ENCODE results near the gene ZNF764.

The ZNF764 gene

DNA sequence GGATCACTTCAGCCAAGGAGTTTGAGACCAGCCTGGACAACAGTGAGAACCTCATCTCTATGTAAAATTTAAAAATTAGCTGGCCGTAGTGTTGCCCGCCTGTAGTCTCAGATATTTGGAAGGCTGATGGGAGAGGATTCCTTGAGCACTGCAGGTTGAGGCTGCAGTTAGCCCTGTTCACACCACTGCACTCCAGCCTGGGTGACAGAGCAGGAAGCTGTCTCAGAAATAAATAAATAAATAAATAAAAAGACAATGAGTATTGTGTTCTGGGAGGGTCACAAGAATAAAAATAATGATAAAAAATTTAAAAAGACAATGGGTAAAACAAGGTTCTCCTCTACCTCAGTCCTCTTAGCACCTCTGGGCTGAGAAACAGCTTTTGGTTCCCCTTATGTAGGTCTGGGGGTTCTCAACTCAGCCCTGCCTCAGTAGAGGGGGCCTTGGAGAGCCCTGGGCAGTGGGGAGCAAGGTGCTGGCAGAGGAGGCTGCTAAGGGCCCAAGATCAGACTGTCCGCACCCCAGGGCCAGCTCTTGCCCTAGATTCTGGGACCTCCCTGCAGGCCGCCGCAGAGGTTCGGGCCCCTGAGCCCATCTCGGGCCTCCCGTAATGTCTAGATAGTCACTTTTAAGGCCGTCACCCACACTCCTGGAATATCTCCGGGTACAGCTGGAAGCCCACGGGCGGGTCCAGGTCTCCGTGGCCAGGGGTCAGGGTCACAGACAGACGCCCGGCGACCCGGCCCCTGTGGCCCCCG lies 3.4 kb downstream of the ZNF764 start:
- Histone ChIP-seq H3K9me3 (ENCODE audit: insufficient read depth, low read length, severe bottlenecking) (no peaks in the 10 kb centered on the region), H3K4me1 (ENCODE audit: insufficient read depth, low read length) (peaks cover 54% of the 10 kb centered on the region), H3K9ac (ENCODE audit: low read depth, low read length) (no peak overlapping the region), H3K4me3 (ENCODE audit: low read depth in 1 of 2, low read length in 2 of 2) (no peak overlapping the region), H3K4me2 (ENCODE audit: insufficient read depth, low read length) (no peak overlapping the region), H3K27me3 (ENCODE audit: insufficient read depth, low read length, poor library complexity) (no peaks in the 10 kb centered on the region), H4K20me1 (ENCODE audit: insufficient read depth, low read length) (peaks cover 10% of the 10 kb centered on the region; the same call in 1 of the 2 replicates), H3K79me2 (ENCODE audit: insufficient read depth, low read length) (peaks cover 54% of the 10 kb centered on the region), H3K27ac (ENCODE audit: low read length) (no peak overlapping the region), H2AFZ (ENCODE audit: low read depth, low read length) (no peak overlapping the region), H3K36me3 (ENCODE audit: insufficient read depth, low read length) (peaks cover 40% of the 10 kb centered on the region)
- no peak for ATAC-seq (ENCODE audit: insufficient read depth, low read depth)
- DNase-seq, result no peak
- TF ChIP-seq, protein P1, sequence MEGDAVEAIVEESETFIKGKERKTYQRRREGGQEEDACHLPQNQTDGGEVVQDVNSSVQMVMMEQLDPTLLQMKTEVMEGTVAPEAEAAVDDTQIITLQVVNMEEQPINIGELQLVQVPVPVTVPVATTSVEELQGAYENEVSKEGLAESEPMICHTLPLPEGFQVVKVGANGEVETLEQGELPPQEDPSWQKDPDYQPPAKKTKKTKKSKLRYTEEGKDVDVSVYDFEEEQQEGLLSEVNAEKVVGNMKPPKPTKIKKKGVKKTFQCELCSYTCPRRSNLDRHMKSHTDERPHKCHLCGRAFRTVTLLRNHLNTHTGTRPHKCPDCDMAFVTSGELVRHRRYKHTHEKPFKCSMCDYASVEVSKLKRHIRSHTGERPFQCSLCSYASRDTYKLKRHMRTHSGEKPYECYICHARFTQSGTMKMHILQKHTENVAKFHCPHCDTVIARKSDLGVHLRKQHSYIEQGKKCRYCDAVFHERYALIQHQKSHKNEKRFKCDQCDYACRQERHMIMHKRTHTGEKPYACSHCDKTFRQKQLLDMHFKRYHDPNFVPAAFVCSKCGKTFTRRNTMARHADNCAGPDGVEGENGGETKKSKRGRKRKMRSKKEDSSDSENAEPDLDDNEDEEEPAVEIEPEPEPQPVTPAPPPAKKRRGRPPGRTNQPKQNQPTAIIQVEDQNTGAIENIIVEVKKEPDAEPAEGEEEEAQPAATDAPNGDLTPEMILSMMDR (IDR thresholded peaks at IDR 0.05; ENCODE audit: borderline replicate concordance, extremely low read depth, low read length, poor library complexity, severe bottlenecking), result no peak
- TF ChIP-seq EZH2 (IDR thresholded peaks at IDR 0.05; ENCODE audit: borderline replicate concordance, low read depth, low read length, severe bottlenecking), result no peak

DNA sequence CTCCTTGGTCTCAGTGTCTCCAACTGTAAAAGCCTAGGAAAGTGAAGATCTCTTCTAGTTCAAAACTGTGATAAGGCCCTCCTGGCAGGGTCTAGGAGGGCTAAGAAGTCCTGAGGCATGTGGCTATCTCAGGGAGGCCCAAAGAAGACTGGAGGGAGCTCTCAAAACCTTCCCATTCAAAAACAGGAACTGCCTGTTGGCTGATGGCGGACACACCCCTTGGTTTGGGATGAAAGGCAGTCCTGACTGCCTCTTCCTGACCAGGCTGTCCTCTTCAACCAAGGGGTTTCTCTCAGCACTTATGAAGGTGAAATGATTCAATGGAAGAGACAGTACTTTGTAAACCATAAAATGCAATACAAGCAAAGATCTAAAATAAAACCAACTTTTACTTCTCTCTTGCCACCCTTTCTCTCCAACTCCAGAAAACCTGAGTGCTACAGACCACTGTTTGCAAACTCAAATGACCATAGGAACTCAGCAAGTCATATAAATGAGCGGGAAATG lies 4.7 kb downstream of the ZNF764 start:
- Histone ChIP-seq H3K4me3 (ENCODE audit: low read depth in 1 of 2, low read length in 2 of 2) (no peak overlapping the region), H3K4me1 (ENCODE audit: insufficient read depth, low read length) (peaks cover 45% of the 10 kb centered on the region), H3K9me3 (ENCODE audit: insufficient read depth, low read length, severe bottlenecking) (no peaks in the 10 kb centered on the region), H3K4me2 (ENCODE audit: insufficient read depth, low read length) (no peak overlapping the region), H3K27me3 (ENCODE audit: insufficient read depth, low read length, poor library complexity) (no peaks in the 10 kb centered on the region), H3K27ac (ENCODE audit: low read length) (0 out of 2 replicates have a peak overlapping the region, but pooled peaks have one; percentile 4), H3K9ac (ENCODE audit: low read depth, low read length) (no peak overlapping the region), H2AFZ (ENCODE audit: low read depth, low read length) (no peak overlapping the region), H3K36me3 (ENCODE audit: insufficient read depth, low read length) (peaks cover 40% of the 10 kb centered on the region), H3K79me2 (ENCODE audit: insufficient read depth, low read length) (peaks cover 54% of the 10 kb centered on the region), H4K20me1 (ENCODE audit: insufficient read depth, low read length) (peaks cover 10% of the 10 kb centered on the region; the same call in 1 of the 2 replicates)
- no peak for ATAC-seq (ENCODE audit: insufficient read depth, low read depth)
- no peak for TF ChIP-seq EZH2 (IDR thresholded peaks at IDR 0.05; ENCODE audit: borderline replicate concordance, low read depth, low read length, severe bottlenecking)
- TF ChIP-seq, protein P1 (IDR thresholded peaks at IDR 0.05; ENCODE audit: borderline replicate concordance, extremely low read depth, low read length, poor library complexity, severe bottlenecking), result no peak
- no peak for DNase-seq

DNA sequence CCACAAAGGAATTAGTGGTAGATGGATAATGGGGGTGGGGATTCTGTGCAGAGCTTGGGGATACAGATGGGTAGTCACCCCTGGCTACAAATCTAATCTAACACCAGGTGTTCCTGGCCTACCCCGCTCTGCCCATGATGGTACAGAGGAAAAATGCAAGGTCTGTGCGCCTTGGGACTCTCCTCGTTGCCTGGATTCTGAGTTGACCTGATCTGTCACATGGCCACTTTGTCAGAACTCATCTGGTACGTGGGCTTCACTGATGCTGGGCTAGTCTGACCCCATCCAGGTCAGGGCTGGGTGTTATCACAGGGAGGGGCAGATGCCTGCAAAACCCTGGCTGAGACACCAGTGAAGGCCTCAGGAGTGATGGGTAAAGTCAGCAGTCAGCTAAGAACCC lies 5.2 kb downstream of the ZNF764 start:
- Histone ChIP-seq H3K27me3 (ENCODE audit: insufficient read depth, low read length, poor library complexity) (no peaks in the 10 kb centered on the region), H3K36me3 (ENCODE audit: insufficient read depth, low read length) (peaks cover 40% of the 10 kb centered on the region), H3K4me1 (ENCODE audit: insufficient read depth, low read length) (peaks cover 45% of the 10 kb centered on the region), H3K9me3 (ENCODE audit: insufficient read depth, low read length, severe bottlenecking) (no peaks in the 10 kb centered on the region), H3K4me2 (ENCODE audit: insufficient read depth, low read length) (no peak overlapping the region), H3K79me2 (ENCODE audit: insufficient read depth, low read length) (peaks cover 51% of the 10 kb centered on the region), H3K4me3 (ENCODE audit: low read depth in 1 of 2, low read length in 2 of 2) (no peak overlapping the region), H4K20me1 (ENCODE audit: insufficient read depth, low read length) (peaks cover 10% of the 10 kb centered on the region; the same call in 1 of the 2 replicates), H3K27ac (ENCODE audit: low read length) (peak overlapping the region; percentile 4; the same call in 1 of the 2 replicates), H2AFZ (ENCODE audit: low read depth, low read length) (no peak overlapping the region), H3K9ac (ENCODE audit: low read depth, low read length) (no peak overlapping the region)
- no peak for ATAC-seq (ENCODE audit: insufficient read depth, low read depth)
- DNase-seq, result no peak
- TF ChIP-seq, protein P1 (IDR thresholded peaks at IDR 0.05; ENCODE audit: borderline replicate concordance, extremely low read depth, low read length, poor library complexity, severe bottlenecking), result no peak
- TF ChIP-seq EZH2 (IDR thresholded peaks at IDR 0.05; ENCODE audit: borderline replicate concordance, low read depth, low read length, severe bottlenecking), result no peak

All from DND-41 (cell line).